CD4-positive, alpha-beta T cell treated with Interleukin-15 for 1 hour (primary cell): ENCODE data around the gene HDDC2.

ENCODE experiments used
- DNase-seq: peaks from one replicate; pipeline ENCODE4 v3.0.0-alpha.2; 2020

HDDC2 gene, protein sequence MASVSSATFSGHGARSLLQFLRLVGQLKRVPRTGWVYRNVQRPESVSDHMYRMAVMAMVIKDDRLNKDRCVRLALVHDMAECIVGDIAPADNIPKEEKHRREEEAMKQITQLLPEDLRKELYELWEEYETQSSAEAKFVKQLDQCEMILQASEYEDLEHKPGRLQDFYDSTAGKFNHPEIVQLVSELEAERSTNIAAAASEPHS

DNA sequence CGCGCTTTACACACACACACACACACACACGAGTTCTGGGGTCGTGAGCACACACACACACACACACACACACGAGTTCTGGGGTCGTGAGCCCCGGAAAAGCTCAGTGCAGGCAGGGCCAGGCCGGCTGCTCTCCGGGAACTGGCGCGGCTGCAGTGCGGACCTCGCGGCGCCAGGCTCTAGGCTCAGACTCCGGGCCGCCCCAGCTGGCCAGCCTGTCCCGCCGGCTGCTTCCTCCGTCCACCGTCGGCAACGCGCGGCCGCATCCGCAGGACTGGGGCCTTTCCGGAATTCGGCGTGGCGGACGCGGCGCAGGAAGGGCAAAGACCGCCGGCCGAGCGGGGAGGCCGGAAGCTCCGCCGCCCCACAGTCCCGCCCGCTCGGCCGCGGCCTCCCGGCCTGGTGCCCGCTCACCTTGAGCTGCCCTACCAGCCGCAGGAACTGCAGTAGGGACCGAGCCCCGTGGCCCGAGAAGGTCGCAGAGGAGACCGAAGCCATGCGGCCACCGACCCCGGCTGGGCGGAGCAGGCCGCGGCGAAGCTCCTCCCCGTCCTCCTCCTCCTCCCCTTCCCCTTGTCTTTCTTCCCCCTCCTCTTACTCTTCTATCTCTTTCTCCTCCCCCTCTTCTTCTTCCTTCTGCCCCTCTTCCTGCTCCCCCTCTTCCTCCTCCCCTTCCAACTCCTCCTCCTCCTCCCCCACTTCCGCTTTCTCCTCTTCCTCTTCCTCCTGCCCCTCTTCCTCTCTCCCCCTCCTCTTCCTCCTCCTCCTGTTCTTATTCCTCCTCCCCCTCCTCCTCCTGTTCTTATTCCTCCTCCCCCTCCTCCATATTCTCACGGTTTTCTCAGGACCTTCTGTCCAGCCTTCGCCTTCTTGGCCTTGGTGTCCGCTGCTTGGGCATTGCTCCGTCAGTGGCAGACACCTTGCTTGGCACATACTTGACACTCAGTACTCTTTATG is at the start of gene HDDC2:
TSS of gene HDDC2 (minus strand) at position 533 of the 957 bp plus-strand sequence. CDS start at position 498, 35 bp downstream.
- peak; percentile 34 for DNase-seq

DNA sequence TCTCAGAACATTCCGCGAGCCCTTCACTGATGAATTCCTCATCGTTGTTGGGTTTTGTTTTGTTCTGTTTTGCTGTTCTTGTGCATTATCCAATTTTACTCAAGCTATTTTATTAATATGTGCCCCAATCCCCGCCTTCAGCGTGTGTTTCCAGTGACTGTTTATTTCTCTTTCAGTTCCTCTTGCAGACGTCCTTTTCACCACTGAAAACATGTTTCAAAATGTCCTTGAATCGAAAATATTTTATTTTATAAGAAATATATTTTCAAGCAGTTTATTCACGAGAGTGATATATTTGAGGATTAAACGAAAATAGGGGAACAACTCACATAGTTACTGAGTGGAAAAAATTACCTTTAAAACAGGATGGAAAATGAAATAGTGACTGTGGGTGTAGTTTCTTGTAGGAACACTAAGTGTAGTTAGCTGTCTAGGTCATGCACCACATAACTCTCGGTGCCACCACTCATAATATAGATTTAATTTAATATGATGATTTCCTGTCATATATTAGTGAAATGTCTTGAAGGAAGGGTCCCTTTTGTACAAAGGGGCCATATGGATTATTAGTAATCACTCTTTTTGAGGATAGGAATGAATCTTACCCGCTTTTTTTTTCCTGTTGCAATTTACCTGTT is 45.3 kb upstream of the HDDC2 start:
- no peak for DNase-seq

DNA sequence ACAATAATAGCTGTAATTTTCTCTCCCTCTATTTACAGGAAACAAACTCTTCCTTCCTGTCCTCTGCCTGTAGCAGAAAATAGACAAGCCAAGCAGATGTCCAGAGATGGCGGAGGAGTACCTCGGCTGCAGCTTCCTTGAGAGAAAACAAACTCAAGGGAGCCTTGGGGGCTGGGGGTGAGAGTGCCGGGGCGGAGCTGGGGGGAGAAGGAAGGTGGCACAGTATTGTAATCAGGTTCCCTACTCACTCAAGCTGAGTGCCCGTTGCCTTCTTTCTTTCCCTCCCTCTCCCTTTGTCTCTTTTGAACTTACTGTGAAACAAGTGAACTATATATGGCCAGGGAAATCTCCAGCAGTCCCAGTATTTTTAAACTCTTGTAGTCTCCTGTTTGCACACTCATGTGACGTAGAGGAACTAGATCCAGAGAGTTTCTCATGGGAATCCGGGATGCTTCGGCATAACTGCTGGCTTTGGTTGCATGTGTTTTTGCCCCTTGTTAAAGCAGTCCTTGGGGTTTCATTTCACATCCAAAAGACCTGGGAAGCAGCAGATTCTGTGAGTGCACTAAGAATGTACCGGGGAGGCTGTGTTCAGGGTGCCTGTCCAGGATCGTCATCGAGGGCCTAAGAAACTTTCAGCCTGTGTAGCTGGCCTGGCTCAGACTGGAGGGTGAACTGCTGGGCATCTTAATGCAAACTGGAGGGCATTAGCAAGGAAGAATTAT is 44.6 kb upstream of the HDDC2 start:
- DNase-seq: no peak

DNA sequence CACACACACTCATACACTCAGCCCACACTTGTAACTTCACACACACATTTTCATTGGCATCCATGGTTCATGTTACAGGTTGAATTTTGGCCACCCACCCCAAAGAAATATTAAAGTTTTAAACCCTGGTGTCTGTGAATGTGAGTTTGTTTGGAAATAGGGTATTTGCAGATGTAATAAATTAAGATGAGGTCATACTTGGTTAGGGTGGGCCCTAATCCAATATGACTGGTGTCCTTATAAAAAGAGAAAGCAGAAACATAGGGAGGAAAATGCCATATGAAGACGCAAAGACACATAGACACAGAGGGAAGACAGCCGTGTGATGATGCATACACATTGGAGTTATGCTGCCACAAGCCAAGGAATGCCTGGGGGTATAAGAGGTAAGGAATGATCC is 39.7 kb upstream of the HDDC2 start:
- no peak for DNase-seq

DNA sequence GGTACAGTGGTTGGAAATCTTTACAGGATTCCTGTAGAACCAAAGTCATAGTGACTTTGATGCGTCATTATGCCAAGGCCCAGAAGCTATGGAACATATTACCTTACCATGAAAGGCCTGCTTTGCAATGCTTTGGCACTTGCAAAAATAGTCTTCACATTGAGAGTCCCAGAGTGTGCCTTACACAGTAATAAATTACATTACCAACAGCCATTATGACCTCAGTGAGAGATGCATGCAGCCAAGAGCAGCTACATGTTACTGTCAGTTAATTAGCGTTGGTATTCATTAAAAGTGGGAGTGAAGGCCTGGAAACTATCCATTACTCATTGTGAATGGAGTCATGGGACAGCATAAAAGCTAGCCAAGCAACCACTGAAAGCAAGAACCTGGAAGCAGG is 39.2 kb upstream of the HDDC2 start:
- DNase-seq: no peak

DNA sequence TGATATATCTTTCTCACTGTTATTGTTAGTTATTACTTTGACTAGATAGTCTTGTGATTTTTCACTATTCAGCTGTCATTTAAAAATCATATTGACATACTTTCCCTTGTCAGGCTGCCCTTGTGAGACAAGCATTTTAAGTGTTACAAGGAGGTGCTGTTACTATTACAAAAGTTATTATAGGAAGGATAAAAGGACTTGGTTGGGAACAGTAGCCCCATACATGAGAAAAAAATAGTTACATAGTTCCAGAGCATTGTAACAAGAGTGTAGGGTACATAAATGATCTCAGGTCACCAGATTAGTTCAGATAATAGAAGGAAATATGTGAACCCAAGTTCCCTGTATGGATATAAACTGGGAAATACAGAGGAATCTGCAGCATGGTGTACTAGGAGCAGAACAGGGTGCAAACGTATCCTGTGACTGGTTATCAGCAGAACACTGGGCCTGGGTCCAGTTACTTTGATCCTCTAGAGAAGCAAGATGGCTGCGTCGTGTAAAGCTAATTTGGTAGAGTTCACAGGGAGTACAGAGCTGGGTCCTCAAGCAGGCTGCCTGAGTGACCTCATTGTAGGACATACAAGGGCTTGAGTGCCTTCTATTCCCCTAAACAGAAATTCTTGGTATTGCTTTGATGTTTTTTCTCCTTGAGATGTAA is 38.5 kb upstream of the HDDC2 start:
- DNase-seq: no peak

DNA sequence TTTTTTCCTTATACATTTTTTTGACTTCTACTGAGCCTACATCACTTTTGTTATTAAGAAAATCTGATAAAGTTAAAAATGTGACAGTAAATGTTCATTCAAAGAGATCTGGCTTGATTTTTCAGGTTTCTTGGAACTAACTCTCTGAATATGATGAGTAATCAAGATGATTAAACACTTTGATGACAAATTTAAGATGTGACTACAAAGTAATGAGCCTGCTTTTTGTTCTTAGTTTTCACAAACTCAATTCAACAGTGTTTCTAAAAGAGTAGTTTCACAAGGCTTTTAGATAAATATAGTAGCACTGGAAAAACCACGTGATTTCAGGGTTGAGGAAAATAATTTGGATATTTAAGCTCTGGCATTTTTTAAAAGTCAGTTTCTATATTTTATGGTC is 37.9 kb upstream of the HDDC2 start:
- no peak for DNase-seq

DNA sequence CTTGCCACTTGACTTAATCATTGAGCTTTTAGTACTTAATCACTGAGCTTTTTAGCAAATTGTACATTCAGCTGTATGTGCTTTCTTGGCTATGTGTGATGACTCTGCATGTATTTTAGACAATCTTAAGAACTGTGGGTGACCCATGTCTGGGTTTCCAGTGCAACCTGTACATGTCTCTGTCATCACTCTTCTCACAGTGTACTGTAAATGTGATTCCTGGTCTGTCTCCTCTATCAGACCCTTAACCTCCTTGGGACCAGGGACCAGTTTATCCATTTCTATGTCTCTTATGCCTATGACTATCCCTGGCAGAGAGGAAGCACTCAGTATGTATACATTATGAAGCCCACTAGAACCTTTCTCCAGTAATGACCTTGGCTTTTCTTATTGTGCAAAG is 36.6 kb upstream of the HDDC2 start:
- no peak for DNase-seq

DNA sequence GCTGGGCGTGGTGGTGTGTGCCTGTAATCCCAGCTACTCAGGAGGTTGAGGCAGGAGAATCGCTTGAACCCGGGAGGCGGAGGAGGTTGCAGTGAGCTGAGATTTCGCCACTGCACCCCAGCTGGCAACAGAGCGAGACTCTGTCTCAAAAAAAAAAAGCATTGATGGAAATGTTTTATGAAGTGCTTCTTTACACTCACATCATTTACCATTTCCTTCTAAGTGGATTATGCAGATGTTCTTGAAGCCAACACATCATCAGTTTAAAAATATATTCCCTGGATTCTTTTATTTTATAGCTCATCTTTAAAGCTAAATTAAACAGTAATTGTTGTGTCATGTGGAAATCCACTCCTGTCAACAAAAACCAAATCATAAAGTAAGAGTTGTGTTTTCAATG is 35.9 kb upstream of the HDDC2 start:
- DNase-seq: no peak

DNA sequence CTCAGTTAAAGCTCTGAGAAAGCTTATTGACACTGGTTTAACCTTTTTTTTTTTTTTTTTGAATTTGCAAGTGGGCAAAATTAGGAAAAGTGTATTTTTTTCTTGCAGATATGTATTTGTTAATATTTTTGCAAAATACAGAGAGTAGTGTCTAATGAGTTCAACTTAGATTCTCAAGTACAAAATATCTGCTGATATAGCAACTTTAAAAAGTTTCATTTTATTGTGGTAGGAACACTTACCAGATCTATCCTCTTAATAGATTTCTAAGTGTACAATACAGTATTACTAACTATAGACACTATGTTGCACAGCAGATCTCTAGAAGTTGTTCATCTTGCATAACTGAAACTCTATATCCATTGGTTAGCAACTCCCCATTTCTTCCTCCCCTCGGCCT is 30.9 kb upstream of the HDDC2 start:
- no peak for DNase-seq

DNA sequence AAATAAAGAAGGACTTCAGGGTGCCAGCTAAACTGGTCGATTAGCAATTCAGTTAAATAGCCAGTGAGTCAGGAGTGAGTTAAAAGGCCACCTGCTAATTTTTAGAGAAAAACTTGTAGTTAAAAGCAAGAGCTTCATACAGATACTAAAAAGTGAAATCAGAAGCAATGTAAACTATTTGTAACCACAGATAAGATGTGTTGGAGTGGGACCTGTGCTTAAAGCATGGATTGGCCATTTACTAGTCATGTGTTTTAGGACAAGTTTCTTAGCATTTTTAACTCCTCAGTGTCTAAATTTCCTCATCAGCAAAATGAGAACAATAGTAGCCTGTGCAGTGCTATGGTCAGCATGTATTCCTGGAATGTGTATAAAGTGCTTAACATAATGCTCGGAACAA is 23.8 kb upstream of the HDDC2 start:
- no peak for DNase-seq

DNA sequence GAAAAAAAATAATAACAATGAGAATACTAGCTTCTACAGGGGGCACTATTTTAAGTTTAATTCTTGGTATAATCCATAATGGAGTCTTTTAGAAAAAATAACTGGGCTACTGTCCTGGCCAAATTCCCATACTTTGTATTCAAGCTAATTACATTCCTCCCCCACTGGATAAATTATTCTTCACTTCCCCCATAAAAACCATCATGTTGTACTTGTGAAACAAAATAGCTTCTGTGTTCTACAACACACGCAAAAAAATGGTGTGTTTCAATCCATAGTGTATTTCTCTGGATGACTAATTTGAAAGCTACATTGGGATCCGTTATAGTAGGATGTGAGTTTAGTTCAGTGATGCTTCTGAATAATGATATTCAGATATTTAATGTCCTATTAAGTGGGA is 21.6 kb upstream of the HDDC2 start:
- DNase-seq: no peak

DNA sequence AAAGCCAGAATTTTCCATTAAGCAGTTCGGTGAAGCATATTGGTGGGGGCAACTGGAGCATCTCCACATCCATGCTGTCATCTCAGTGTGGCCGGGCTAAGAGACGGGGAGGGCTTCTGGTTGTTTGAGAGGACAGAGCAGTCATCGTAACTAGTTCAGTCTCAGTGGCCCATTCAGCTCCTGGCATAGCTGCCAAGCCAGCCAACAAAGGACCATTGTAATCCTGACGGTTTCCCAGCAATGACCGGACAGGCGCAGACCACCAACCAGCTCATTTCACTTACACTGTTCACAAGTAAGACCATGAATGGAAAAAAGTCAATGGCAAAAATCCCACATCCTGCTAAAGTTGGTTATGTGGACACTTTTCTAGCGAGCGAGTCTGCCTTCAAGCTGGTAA is 14.9 kb upstream of the HDDC2 start:
- DNase-seq: no peak

DNA sequence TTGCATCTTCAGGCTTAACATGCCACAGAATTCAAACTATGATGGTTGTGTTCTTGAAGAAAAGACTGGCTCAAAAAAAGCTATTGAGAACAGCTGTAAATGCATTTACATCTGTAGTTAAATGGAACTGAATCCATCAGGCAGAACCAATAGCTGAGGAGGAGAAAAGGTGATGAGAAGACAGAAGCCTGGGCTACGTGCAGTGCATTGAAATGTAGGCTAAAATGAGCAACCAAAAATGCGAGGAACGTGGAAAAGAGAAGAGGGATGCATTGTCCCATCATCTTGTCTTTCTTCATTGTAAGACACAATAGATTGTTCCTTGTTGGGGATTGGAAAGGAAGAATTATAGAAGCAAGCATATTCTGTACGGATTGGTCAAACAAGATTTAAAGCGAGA is 13.8 kb upstream of the HDDC2 start:
- no peak for DNase-seq

DNA sequence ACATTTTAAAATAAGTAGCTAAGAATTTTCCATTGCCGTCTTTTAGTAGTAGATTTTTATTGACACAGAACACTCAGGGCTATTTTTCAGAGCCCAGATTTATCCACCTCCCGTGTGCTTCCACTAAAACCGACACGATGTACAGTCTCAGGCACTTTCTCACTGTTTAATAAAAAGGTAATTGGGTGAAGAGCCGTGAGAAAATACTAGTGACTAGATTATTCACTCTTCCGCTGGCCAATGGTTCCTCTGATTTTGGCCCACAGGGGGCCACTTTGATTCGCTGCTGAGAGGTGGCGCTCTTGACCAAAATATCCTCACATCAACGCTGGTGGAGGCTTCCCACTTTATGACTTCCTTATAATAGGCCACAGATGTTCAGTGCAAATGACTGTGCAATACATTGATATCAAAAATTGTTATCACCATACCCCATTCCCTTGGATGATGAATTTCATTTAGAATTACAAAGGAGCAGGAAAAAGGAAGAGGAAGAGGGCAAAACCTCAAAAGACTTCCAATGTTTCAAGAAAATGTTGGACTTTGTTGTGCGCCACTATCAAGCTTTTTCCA is 12.3 kb upstream of the HDDC2 start:
- peak; percentile 58 for DNase-seq

DNA sequence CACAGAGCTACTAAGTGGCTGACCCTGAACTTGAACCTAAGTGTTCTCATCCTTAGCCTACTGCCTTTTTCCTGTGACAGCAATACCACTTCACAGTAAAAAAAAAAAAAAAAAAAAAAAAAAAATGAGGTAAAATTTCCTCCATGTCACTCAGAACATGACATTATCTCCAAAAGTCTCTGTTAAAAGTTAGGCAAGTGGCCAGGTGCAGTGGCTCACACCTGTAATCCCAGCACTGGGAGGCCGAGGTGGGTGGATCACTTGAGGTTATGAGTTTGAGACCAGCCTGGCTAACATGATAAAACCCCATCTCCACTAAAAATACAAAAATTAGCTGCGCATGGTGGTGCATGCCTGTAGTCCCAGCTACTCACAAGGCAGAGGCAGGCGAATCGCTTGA is 11.2 kb upstream of the HDDC2 start:
- DNase-seq: no peak

DNA sequence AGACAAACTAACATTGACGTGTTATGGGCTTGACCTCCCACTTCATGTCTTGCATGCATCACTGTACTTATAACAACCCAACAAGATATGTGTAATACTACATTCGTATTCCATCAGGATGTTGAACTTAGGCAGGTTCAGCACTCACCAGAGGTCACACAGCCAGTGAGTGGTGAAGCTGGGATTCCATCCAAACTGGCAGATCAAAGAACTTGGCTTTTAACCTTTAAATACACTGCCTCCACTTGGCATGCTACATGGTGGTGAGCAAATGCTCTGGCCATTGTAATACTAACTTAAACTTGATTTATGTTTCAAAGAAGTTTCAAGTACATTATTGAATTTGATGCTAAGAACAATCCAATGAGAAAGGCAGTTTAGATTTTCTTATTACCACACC is 10.7 kb upstream of the HDDC2 start:
- DNase-seq: no peak

DNA sequence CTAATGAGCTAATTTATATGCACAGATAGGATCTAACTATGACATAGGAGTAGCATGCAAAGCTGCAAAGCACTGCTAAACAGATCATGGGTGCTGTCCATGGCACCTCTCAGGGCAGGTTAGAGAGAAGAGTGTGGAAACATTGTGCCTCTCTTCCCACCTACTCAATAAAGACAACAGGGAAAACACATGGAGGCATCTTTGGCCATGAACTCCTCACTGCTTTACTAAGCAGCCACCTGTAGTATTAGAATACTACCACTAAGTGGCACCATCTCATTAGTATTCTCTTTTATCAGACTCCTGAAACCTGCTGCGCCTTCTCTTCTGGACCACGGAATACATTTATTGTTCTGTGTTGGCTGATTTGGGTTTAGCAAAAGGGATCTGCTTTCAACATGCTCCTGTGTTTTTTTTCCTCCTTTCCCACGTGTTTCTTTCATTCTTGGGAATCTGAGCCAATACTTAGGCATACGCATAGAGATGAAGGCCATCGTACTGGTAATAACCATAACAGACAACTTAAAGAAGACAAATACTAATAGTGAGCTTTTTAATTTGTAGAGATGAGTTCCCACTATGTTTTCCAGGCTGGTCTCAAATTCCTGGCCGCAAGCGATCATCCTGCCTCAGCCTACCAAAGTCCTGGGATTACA is 9.4 kb upstream of the HDDC2 start:
- DNase-seq: no peak

DNA sequence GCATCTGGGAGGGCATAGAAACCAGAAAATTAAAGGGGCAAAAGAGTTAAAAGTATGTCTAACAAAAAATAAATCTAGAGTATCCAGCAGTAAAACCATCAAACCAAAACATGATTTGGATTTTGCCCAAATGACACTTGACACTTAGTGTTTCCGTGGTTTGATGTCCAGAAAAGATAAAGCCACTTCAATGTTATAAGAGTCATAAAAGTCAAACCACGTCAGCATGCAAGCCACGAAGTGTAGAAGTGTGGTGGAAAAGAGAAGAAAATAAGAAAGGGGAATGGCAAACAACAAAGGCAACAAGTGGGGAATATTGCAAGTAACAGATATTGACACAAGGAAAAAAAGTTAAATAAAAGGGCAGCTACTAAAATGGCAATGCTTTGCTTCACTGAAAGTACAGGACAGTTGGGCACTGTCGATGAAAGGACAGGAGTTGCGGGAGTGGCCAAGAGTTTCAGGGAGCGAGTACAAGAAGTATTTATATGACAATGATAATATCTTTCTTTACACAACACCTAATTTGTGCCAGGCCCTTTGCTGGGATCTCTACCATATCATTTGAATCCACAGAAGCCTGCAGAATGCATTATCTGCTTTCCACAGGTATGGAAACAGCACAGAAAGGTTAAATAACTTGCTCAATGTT is 6.3 kb upstream of the HDDC2 start:
- no peak for DNase-seq

DNA sequence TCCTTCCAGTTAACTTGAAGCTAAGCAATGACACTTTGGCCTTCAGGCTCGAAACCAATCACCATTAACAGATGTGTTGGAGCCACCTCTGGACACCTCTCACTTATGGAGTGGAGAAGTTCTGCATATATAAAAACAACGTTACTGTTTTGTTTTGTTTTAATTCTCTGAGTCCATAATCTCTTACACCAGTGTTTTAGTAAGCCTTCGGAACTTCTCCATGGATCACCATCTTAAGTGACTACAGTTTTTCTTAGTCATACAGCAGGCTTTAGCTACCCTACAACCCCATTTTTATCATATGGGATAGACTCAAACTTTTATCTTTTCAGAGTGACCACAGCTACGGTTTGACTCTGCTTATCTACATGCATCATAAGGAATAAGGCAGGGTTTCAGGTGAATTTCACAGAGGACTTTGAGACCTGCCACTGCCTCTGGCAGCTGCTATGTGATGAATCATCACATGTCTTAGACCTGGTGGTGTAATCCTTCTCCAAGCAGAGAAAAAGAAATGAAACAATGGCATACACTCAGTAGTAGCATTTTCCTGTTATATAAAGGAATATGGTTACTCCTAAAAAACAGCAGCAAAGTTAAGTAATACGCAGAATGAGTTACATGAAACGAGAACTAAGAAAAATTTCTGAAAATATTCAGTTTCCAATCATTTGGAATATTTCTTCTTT is 5.5 kb upstream of the HDDC2 start:
- no peak for DNase-seq

DNA sequence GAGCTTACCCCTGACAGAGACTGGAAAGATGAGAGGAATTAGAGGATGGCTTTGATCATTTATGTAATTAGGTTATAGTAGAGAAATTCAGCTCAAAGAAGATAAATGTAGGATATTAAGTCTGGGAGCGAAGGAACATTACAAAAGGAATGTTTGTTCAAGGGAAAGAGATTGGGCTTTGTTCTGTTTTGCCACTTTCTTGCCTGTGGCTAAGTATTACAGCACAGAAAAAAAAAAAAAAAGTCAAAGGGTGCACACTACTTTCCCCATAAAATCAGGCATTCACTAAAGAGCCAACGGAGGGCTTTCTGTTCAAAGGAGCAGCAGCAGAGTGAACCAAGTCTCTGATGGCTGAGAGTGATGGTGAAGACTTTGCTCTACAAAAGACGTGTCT is 5.0 kb upstream of the HDDC2 start:
- DNase-seq: no peak
